NCI-H2081 (cell line): ENCODE data around the gene CELF1.

Source experiments
- DNase-seq, 2 experiments: peaks; one replicate each; lab custom pipeline; 2025; lab: John Stamatoyannopoulos, UW

Gene CELF1

GRCh38 chr11:47447906-47448305, 105.0 kb downstream of the CELF1 start:
- no peak for DNase-seq

- DNase-seq, result no peak
Observed at GRCh38 chr11:47446833-47447232, 106.1 kb downstream of the CELF1 start.

DNA sequence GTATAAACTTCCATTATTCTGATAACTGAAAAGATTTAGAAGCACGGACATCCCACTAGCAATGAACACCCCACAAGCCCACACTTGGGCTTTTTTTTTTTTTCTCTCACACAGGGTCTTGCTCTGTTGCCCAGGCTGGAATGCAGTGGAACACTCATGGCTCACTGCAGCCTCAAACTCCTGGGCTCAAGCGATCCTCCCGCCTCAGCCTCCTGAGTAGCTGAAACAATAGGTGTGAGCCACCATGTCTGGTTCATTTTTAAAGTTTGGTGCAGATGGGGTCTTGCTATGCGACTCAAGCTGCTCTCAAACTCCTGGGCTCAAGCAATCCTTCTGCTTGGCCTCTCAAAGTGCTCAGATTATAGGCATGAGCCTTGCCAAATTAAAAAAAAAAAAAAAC, 107.1 kb downstream of the CELF1 start:
- DNase-seq, result no peak

DNA sequence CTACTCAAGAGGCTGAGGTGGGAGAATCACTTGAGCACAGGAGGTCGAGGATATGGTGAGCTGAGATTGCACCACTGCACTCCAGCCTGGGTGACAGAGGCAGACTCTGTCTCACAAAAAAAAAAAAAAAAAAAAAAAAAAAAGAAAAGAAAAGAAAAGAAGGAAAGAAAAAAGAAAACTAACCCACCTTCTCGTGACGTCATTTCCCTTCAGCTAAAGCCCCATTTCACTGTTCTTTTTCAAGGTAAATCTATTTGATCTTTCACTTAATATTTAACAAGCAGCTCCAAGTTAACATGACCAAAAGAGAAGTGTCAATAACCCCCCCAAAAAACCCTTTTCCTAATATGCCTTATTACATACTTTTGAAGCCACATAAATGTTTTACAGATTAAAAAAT, 109.1 kb downstream of the CELF1 start:
- no peak for DNase-seq

DNA sequence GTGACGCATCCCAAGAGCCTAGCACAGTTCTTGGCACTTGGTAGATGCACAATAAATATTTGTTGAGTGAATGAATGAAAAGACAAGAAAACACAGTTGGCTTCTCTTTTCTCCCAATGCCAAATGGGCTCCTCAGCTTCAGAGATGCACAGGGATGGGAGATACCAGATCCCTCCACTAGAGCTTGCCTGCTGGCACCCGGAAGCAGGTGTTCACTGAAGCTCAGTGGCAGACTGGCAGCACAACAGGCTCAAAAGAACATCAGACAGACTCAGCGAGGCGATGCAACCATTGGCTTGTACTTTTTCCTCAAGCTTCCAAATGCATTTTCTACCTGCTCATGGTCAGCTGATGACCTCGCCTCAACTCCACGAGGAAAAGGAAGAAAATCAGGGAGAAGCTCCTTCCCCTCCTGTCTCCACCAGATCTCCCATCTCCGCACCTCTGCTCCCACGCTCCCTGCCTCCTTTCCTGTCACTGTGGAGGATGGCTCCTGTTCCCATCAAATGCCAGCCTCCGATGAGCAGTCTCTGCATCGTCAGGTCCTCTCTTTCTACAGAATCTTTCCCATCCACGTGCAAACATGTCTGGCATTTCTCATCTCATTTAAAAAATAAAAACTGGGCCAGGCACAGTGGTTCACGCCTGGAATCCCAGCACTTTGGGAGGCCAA, 109.8 kb downstream of the CELF1 start:
- peak; percentile 44 to 67 for DNase-seq

- no peak for DNase-seq
Observed at GRCh38 chr11:47442514-47442913, 110.4 kb downstream of the CELF1 start.

- no peak for DNase-seq
Observed at GRCh38 chr11:47441421-47441820, 111.5 kb downstream of the CELF1 start.

DNA sequence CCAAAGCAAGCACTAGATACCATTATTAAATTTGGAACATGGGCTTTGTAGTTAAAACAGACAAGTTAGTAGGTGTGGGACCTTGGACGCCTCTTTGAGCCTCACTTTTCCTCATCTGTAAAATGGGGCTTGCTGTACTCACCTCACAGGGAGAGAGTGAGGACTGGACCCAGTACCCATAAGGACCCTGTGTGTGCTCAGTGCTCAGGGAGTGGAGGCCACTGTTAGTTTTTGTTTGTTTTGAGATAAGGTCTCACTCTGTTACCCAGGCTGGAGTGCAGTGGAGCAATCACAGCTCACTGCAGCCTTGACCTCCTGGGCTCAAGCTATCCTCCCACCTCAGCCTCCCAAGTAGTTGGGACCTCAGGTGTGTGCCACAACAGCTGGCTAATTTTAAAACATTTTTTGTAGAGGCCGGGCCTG, 112.9 kb downstream of the CELF1 start:
- no peak for DNase-seq

DNA sequence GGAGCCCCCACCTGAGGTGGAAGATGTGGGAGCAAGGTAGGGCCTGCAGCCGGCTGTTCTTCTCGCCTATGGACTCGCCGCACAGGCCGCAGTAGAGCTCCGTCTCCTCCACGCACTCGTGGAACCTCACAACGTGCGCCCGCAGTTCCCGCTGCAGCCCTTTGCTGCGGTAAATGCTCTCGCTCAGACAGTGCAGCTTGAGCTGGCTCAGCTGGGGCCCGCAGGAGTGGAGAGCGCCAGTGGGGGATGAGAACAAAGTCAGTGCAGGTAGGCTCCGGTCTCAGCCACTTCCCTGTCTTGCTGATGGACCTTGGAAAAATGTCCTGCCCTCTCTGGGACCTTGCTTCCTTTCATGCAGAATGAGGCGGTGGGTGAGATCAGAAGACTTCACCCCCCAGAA, 114.2 kb downstream of the CELF1 start:
- DNase-seq, result no peak

DNA sequence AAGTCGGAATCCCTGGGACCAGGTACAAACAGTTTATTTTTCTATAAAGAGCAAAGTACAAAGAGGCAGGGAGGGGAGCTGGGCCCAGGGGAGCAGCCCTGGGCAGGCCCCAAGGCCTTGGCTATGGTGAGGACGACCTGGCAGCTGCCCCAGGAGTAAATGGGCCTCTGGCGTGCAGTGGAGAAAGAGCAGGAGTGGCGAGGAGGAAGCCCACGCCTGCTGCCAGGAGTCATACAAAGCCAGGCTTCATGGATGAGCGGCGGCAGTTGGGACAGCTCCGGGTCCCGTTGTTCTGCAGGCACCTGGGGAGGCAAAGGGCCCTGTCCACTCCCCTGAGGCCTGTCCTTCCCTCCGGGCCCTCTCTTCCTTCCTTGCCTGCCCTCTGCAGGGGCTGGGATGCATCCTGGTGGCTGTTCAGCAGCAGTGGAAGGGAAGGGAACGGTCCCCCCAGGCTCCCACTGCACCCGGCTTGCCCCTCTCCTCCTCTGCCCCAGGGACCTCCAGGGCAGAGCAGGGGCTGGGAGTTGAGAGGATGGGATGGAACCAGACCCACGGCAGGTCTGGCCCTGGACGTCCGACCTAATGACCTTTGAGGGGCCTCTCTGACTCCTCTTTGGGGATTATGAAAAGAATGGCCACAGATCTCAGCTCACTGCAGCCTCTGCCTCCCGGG, 115.0 kb downstream of the CELF1 start:
- DNase-seq, result no peak

DNA sequence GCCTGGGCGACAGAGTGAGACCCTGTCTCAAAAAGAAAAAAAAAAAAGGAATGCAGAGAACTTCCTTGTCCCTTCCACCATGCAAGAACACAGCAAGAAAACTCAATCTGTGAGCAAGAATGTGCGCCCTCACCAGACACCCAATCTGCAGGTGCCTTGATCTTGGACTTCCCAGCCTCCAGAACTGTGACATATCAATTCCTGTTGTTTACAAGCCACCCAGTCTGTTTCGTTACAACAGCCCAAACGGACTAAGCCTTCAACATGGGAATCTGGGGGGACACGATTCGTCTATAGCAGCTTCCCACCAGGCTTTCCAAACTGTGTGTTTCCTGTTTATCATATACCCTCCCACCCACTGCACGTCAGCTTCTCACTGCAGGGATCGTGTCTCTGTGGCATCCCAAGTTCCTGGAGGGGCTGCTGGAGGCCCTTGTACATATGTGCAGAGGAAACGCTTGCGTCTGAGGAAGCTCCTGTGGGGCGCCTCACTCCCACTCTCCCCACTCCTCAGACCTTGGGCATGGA, 115.7 kb downstream of the CELF1 start:
- no peak for DNase-seq

- DNase-seq, result no peak
Observed at GRCh38 chr11:47436726-47437125, 116.2 kb downstream of the CELF1 start.

DNA sequence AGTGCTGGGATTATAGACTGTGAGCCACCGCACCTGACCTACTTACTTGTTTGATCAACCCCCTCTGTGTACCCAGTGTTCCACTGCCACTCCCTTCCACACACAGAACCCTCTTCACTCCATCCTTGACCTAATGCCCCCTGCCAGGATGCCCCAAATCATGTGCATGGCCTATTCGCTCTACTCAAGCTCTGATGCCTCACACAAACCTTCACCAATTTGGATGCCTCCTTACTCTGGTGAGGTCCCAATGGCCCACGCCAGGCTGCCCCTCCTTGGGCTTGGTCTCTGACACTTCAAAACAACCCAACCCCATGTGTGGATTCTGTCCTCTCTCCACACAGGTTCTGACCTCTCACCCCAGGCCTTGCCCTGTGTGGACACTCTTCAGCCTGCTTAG, 117.2 kb downstream of the CELF1 start:
- DNase-seq, result no peak

GRCh38 chr11:47434011-47434786, 118.7 kb downstream of the CELF1 start:
- no peak for DNase-seq

GRCh38 chr11:47433157-47433556, 119.8 kb downstream of the CELF1 start:
- no peak for DNase-seq

- DNase-seq, result no peak
Observed at GRCh38 chr11:47431356-47432083, 121.4 kb downstream of the CELF1 start.

DNA sequence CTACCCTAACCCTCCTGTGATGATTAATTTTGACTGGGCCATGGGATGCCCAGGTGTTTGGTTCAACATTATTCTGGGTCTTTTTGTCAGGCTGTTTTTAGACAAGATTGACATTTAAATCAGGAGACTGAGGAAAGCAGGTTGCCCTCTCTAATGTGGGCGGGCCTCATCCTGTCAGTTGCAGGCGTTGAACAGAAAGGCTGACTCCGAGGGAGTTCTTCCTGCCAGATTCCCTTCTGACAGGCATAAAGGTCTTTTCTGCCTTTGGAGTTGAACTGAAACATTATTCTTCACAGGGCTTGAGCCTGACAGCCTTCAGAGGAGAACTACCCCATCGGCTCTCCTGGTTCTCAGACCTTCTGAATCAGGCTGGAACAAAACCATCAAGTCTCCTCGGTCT, 122.4 kb downstream of the CELF1 start:
- DNase-seq, result no peak

DNA sequence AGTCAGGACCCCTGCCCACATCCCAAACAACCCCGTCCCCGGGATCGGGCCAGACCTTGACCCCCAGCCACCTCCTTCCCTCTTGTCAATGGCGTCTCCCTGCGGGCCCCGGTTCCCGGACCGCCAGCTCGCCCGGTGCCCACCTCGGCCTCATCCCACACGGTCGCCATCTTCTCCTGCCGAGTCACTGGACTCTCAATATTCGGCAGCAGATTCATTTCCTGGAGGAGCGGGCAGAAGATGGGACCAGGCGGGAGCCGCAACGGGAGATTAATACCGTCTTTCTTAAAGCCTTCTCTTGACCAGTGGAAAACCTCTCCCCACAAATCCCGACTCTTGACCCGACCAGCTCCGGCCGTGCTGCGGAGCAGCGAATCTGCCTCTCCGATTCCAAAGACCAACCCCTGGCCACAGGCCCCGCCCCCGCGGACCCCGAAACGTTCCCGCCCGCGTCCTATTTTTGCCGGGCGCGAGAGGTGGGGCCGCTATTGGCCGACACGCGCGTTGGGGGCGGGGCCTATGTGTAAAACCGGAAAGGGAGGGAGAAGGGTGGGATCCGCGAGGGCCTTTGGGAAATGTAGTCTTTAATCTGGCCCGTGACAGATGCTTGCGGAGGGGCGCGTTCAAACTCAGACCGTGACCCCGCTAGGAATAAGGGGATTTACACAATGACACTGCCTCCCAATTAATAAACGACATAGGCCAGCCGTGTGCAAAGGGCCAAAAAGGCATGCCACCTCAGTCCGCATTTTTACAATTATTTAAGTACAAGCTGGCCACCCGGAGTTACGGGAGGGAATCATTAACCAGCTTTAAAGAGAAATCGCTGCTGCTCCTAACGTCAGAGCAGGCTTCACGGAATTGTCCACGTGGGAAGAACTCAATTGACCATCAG, 126.6 kb downstream of the CELF1 start, which contains the start of gene PSMC3:
PSMC3 (minus strand) TSS at position 378 of the 895 bp plus-strand sequence; CDS start at position 218, 160 bp downstream.
- DNase-seq, result peak; percentile 98 to 99

GRCh38 chr11:47425611-47426010, 127.3 kb downstream of the CELF1 start:
- DNase-seq, result no peak

GRCh38 chr11:47418454-47419259, 134.3 kb downstream of the CELF1 start:
- DNase-seq, result no peak
